Activated naive CD8-positive, alpha-beta T cell (primary cell): Measurements from ENCODE around the gene TBX1.

Experiments used
- H3K27ac Mint-ChIP-seq: one replicate; pipeline ENCODE4 v1.8.0; 2021; ENCODE audit warnings: mixed read lengths
- H3K27me3 Mint-ChIP-seq: one replicate; pipeline ENCODE4 v1.8.0; 2021; ENCODE audit warnings: mixed read lengths
- H3K36me3 Mint-ChIP-seq: one replicate; pipeline ENCODE4 v1.8.0; 2021; ENCODE audit warnings: mixed read lengths
- H3K4me1 Mint-ChIP-seq: one replicate; pipeline ENCODE4 v1.8.0; 2021; ENCODE audit warnings: low read depth, mixed read lengths
- H3K4me3 Mint-ChIP-seq: one replicate; pipeline ENCODE4 v1.8.0; 2021; ENCODE audit warnings: mild to moderate bottlenecking, mixed read lengths
- H3K9me3 Mint-ChIP-seq: one replicate; pipeline ENCODE4 v1.8.0; 2021; ENCODE audit warnings: low read depth, mixed read lengths

TBX1 gene

DNA sequence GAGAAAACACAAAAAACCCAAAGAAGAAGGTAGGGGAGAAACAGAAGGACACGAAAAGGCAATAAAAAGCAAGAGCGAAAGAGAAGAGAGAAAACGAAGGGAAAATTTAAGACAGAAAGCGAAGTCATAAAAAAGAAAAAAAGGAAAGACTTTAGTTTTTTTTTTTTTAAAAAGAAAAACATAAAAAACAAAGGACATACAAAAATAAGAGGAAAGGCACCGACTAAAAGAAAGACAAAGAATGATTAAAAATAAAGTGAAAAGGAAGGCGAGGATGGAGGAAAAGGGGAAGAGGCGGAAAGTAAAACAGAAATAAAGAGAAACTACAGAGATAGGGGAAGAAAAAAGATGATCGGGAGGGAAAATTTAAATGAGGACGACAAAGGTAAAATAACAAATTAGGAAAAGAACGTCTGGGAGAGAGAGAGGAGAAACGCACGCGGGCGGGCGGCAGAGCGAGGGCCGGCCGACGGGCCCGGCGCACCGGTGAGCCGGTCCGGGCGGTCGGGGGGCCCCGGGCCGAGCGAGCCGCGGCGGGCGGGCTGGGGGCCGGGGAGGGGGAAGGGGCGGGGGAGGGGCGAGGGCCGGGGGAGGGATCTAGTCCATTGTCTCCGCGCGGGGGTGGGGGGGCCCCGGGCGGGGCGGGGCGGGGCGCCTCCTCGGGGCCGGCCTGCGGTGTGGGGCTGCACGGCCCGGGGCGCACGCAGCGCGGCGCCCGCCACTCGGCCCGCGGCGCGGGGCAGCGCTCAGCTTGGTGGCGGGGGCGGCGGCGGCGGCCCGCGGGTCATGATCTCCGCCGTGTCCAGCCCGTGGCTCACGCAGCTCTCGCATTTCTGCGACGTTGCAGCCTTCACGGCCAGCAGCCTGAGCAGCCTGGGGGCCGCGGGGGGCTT is at the start of gene TBX1:
Gene TBX1, plus strand, starts transcription at position 721 of the 893 bp plus-strand sequence. Its CDS starts 66 bp downstream, at position 787.
- Mint-ChIP-seq H3K4me3 (peak within 1 kb of the TSS; percentile 91), H3K27ac (no peak within 1 kb of the TSS), H3K36me3 (no peaks in the 10 kb centered on the region)

DNA sequence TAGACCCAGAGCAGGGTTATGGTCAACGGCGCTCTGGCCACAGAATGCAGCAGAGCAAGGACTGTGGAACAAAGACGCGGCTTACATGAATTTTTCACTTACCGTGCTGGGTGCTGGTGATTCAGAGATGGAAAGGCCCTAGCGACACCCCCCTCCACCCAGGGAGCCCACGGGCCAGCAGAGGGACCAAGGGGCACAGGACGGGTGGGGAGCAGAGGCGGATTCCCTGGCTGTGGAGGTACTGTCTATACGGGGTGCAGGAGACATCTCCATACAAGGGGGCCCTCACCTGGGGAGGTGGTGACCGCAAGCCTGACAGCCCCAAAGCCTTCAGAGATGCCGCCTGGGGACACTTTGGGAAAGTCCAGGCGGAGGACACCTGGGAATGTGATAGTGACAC is 47.3 kb upstream of the TBX1 start:
- peaks cover 5% of the 10 kb centered on the region for H3K4me1 Mint-ChIP-seq
- H3K4me3 Mint-ChIP-seq: peak overlapping the region; percentile 82
- no peak overlapping the region for H3K27ac Mint-ChIP-seq
- H3K36me3 Mint-ChIP-seq: no peaks in the 10 kb centered on the region
- peaks cover 5% of the 10 kb centered on the region for H3K27me3 Mint-ChIP-seq
- no peaks in the 10 kb centered on the region for H3K9me3 Mint-ChIP-seq

More for the DNA sequence above, at the start of gene TBX1:
- no peaks in the 10 kb centered on the region for H3K9me3 Mint-ChIP-seq
- H3K27me3 Mint-ChIP-seq: peaks cover 29% of the 10 kb centered on the region
- H3K4me1 Mint-ChIP-seq: peaks cover 32% of the 10 kb centered on the region

DNA sequence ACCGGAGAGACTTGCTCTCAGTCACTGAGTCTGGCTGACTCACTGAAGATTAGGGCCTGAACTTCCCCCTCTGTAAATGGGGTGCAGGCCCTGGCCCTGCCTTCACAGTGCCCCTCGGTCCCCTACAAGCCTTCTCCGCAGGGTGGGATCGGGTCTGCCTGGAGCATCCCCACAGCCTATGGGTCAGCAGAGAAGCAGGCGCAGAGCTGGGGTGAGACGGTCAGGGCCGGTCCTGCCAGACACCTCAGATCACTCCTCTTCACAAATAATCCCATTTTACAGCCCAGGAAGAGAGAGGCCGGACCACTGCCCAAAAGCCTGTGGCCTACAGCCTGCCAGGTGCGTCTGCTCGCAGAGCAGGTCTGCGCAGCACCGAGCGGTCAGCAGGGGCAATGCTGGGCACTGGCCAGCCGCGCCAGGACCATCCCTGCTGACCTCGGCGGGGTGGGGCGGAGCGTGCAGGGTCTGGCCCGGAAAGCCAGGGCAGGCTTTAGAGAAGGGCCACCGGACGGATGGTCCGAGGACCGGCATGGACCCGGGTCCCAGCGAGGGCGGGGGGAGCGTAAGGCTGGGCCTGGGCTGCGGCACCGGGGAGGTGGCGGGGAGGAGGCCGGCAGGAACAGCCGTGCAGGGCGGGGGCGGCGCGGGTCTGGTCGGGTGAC is 46.8 kb upstream of the TBX1 start:
- Mint-ChIP-seq H3K36me3 (no peaks in the 10 kb centered on the region), H3K4me1 (peaks cover 5% of the 10 kb centered on the region), H3K27me3 (peaks cover 5% of the 10 kb centered on the region), H3K9me3 (no peaks in the 10 kb centered on the region), H3K27ac (no peak overlapping the region), H3K4me3 (peak overlapping the region; percentile 82)

DNA sequence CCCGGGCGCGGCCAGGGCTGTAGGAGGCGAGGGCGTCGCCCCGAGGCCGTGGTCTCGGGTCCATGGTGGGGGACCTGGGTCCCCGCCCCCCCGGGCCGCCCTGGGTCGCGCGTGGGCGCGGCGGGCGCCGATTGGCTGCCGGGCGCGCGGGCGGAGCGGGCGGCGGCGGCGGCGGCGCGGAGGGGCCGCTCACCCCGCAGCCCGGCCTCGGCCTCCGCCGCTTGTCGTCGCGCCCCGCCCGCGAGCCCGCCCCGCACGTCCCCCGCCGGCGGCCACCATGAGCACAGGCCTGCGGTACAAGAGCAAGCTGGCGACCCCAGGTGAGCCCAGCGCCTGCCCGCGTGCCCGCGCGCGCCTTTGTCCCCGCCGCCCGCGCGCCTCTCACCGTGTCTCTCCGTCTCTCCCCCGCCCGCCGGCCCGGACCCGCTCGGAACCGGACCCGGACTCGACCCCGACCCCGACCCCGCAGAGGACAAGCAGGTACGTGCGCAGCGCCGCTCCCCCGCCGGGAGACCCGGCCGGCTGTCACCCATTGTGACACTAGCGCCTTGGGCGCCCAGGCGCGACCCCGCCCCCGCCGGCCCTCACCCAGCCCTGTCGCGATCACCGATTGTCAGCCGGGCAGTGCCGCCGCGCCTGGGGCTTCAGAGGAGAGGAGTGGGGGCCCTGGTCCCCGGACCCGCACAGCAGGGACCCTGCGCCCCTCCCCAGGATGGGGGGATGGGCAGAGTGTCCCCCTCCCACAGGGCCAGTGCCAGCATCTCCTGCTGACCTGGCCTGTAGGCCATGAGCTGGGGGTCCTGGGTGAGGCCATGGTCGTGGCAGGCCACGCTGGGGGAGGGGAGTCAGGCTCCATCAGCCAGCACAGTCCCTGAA is 46.0 kb upstream of the TBX1 start, which contains the start of gene SEPTIN5:
Gene SEPTIN5, plus strand, starts transcription at position 192 of the 876 bp plus-strand sequence. Its CDS starts 86 bp downstream, at position 278.
- H3K4me3 Mint-ChIP-seq: peak within 1 kb of the TSS; percentile 82
- no peaks in the 10 kb centered on the region for H3K9me3 Mint-ChIP-seq
- no peaks in the 10 kb centered on the region for H3K36me3 Mint-ChIP-seq
- no peak within 1 kb of the TSS for H3K27ac Mint-ChIP-seq
- peaks cover 5% of the 10 kb centered on the region for H3K27me3 Mint-ChIP-seq
- peaks cover 8% of the 10 kb centered on the region for H3K4me1 Mint-ChIP-seq

DNA sequence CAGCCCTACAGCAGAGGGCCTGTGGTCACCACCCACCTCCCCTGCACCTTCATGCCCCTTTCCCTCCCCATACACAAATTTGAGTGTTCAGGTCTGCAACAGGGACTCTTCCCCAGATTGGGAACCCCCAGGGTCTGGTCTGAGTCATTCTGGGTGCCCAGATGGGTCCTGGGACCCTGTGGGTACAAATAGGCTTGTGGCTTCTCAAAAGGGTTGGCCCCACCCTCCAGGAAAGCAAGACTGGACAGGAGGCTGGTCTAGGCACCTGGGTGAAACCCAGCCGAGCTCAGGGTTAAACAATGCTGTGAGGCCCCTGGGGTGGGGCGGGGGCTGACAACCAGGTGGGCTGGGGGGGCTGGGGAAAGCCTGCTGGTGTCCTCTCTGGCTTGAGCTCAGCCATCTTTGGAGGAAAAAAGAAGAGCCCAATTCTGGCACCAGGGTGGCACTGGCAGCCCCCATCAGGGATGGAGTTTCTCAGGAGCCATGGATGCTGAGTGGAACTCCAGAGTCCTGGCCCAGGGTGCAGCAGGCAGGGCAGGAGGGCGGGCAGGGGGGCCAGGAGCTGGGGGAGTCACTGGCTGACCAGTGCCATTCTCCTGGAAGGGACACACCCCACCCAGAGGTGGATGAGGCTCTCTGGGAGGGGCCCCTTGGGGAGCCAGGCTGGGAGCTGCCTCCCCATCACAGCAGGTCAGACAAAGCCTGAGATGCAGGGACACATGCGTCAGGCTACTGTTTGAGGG is 45.2 kb upstream of the TBX1 start:
- Mint-ChIP-seq H3K36me3 (peaks cover 1% of the 10 kb centered on the region), H3K4me3 (peak overlapping the region; percentile 72), H3K27ac (no peak overlapping the region), H3K4me1 (peaks cover 8% of the 10 kb centered on the region), H3K27me3 (peaks cover 6% of the 10 kb centered on the region), H3K9me3 (no peaks in the 10 kb centered on the region)

DNA sequence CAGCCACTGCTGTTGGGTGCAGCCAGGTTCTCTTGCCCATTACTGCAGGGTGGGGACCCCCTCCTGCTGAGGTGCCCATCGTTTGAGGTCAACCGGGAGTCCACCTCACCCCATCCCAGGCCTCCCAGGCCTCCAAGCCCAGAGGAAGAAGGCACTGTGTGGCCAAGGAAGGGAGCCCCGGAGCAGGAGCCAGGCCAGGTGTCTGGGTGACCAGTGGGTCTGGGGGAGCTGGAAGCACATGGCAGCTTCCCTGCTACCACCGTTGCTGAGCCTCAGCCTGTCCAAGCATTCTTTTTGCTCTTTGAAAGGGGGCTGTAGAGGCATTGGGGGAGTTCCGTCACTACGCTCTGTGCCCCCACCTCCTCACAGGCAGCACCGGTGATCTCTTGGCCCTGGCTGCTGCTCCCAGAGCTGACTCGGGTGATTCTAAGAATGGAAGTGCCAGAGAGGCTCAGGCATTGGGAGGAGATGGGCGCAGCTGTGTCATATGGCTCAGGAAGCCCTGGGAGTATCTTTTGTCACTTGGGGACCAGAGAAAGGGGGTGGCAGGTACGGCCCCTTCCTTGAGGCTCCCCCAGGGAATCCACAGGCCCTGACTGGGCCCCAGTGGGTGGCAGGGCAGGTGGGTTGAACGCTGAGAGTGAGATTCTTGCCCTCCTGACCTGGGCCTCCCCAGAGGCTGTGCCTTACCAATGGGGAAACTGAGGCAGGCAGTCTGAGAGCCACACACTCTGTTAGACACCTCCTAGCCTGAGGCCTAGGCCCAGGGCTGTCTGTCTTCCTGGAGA is 44.3 kb upstream of the TBX1 start:
- peaks cover 2% of the 10 kb centered on the region for H3K36me3 Mint-ChIP-seq

DNA sequence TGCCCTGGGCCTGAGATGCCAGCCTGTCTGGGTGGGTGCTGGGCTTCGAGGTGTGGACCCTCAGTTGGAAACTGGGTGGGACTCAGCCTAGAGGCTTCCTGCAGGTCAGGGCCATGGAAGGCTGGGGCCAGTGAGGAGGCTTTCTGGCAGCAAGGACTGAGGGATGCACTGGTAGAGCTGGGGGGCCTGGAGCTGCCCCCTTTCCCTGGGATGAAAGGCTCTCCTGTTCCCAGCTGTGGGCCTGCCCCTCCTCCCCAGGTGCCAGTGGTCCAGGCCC is 43.8 kb upstream of the TBX1 start:
- Mint-ChIP-seq H3K27ac (no peak overlapping the region), H3K9me3 (no peaks in the 10 kb centered on the region), H3K36me3 (peaks cover 2% of the 10 kb centered on the region), H3K27me3 (peaks cover 10% of the 10 kb centered on the region), H3K4me3 (peak overlapping the region; percentile 17), H3K4me1 (peaks cover 8% of the 10 kb centered on the region)

More for the DNA sequence above, 44.3 kb upstream of the TBX1 start:
- Mint-ChIP-seq H3K4me3 (peak overlapping the region; percentile 17), H3K4me1 (peaks cover 8% of the 10 kb centered on the region), H3K27ac (no peak overlapping the region), H3K9me3 (no peaks in the 10 kb centered on the region), H3K27me3 (peaks cover 10% of the 10 kb centered on the region)

DNA sequence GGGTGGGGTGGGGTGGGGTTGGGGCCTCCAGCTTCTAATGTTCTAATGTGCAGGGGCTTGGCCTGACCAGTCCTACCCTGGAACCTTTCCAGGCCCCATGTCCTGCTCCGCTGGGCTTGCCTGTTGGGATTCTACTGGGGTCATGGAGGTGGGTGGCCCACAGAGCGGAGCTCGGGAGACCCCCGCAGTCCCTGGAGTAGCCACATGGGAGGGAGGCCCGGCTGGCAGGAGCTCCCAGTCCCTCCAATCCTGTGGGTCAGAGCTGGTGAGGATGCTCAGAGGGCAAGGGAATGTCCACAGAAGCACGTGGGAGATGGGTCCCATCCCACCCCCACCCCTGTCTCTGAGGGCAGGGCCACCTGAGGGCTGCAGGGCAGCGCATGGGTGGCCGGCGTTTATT is 43.4 kb upstream of the TBX1 start:
- Mint-ChIP-seq H3K9me3 (no peaks in the 10 kb centered on the region), H3K27ac (no peak overlapping the region), H3K36me3 (peaks cover 2% of the 10 kb centered on the region), H3K4me3 (no peak overlapping the region), H3K4me1 (peaks cover 8% of the 10 kb centered on the region), H3K27me3 (peaks cover 10% of the 10 kb centered on the region)

DNA sequence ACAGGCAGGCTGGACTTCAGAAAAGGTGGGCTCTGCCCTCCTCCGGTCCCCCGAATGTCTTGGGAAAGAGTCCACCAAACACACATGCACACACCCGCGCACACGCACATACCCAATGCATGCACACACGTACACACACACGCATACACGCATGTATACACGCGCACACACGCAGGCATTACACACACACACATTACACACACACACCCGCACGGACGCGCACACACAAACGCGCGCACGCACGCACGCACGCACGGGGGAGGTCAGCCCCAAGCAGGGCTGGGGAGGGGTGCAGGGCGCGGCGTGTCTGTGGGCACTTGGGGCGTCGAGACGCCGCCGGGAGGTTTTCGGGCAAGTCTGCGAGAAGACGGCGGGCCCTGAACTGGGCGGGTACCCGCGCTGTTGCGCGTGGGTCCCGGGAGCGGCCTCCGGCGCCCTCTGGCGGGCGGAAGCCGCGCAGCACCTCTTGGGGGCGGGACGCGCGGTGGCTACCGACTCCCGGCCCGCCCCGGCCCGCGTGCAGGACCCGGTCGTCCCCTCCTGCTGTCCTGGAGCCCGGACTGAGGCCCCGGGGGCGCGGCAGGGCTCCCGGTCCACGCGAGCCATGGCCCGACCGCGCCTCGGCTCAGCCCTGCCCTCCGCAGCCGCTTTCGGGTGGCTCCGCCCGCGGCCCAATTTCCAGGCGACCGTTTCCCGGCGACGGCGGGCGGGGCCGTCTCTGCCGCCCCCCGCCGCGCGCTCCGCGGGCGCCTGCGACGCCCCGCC is 42.7 kb upstream of the TBX1 start:
- peak overlapping the region; percentile 84 for H3K4me3 Mint-ChIP-seq
- no peaks in the 10 kb centered on the region for H3K9me3 Mint-ChIP-seq
- H3K27ac Mint-ChIP-seq: no peak overlapping the region
- peaks cover 10% of the 10 kb centered on the region for H3K27me3 Mint-ChIP-seq
- H3K36me3 Mint-ChIP-seq: peaks cover 2% of the 10 kb centered on the region
- peaks cover 8% of the 10 kb centered on the region for H3K4me1 Mint-ChIP-seq

DNA sequence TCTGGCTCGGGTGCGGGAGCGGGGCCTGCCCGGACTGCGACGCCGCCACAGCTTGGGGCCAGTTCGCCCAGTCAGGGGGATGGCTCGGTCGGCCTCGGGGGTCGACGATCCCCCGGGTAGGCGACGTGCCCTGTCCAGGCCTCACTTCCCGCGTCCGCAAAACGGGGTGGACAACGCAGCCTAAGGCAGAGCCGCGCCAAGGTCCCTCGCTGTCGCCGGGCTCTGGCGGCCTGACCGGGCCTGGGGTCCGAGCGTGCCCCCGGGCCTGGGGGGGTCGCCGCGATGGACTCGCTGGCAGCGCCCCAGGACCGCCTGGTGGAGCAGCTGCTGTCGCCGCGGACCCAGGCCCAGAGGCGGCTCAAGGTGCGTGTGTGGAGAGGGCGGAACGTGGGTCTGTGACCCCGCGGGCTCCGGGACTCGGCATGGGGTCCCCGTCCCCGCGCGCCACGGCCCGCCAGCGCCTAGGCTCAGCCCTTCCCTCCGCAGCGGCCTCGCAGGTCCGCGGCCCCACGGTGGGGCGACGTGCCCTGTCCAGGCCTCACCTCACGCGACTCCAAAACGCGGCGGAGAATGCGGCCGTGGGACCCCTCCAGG is 42.0 kb upstream of the TBX1 start:
- H3K36me3 Mint-ChIP-seq: peaks cover 2% of the 10 kb centered on the region
- no peak overlapping the region for H3K27ac Mint-ChIP-seq
- peaks cover 10% of the 10 kb centered on the region for H3K4me1 Mint-ChIP-seq
- H3K27me3 Mint-ChIP-seq: peaks cover 8% of the 10 kb centered on the region
- no peaks in the 10 kb centered on the region for H3K9me3 Mint-ChIP-seq
- no peak overlapping the region for H3K4me3 Mint-ChIP-seq

DNA sequence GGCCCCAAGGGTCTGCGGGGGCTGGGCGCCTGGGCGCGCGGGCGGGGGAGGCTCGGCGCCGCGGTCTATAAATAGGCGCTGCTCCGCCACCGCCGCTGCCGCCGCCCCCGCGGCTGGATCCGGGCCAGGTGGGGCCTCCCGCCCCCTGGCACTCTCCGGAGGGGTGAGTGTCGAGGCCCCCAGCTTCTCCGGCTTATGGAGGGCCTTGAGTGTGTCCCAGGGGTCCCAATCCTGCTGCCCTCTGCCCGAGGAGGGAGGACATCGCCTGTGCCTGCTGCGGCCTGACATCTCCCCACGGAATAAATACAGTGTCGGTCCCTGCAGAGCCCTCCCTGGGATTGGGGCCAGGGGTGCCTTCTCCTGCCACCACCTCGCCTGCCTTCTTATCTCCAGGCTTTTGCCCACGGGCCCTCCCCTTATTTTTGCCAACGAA is 41.5 kb upstream of the TBX1 start:
- peak overlapping the region; percentile 75 for H3K4me3 Mint-ChIP-seq
- H3K4me1 Mint-ChIP-seq: peaks cover 8% of the 10 kb centered on the region
- H3K36me3 Mint-ChIP-seq: peaks cover 2% of the 10 kb centered on the region
- H3K27me3 Mint-ChIP-seq: peaks cover 6% of the 10 kb centered on the region
- H3K9me3 Mint-ChIP-seq: no peaks in the 10 kb centered on the region
- peak overlapping the region; percentile 16 for H3K27ac Mint-ChIP-seq

DNA sequence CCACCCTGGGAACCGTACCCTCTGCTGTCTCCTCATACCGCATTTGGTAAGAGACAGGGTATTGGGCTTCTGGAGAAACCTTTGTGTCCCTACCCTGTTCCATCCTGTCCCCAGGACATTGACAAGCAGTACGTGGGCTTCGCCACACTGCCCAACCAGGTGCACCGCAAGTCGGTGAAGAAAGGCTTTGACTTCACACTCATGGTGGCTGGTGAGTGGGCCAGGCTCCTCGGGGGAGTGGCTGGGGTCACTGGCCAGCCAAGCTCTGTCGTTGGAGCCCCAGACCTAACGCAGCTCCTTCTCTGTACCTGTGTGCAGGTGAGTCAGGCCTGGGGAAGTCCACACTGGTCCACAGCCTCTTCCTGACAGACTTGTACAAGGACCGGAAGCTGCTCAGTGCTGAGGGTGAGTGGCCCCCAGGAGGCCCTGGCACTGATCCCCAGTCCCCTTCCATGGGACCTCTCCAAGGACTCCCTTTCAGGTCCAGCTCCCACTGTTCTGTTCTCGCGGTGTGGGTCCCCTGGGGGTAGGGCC is 41.0 kb upstream of the TBX1 start:
- peaks cover 7% of the 10 kb centered on the region for H3K27me3 Mint-ChIP-seq
- peaks cover 10% of the 10 kb centered on the region for H3K4me1 Mint-ChIP-seq
- peaks cover 2% of the 10 kb centered on the region for H3K36me3 Mint-ChIP-seq
- no peaks in the 10 kb centered on the region for H3K9me3 Mint-ChIP-seq
- peak overlapping the region; percentile 16 for H3K27ac Mint-ChIP-seq
- peak overlapping the region; percentile 75 for H3K4me3 Mint-ChIP-seq
